SK-N-SH (cell line): ENCODE data around the gene CISH. TPM values are rescaled to one million over a fixed set of nuclear protein-coding genes. Genes with fewer than 3 reads are reported as not detected.
A peak's percentile ranks its signal among the peaks of the same experiment; 100 is the strongest.

Experiments used
- CTCF ChIA-PET: fragments of 300-600, 350-600 bp; formaldehyde crosslinking; extraction: SDS; loops from one replicate; lab custom pipeline; 2021; lab: Yijun Ruan, JAX
- POLR2A ChIA-PET: fragments of 350-600 bp; sonication (Branson Sonifier 250); formaldehyde crosslinking; extraction: SDS; loops from one replicate; lab custom pipeline; 2020; ENCODE audit warnings: antibody characterized with exemption, inconsistent platforms; lab: Yijun Ruan, JAX
- DNase-seq: peaks from one replicate; pipeline ENCODE4 v3.0.0; 2012
- H2AFZ ChIP-seq: fragments of 200-600 bp; sonication (generic); 2 replicates; pipeline ENCODE4 v1.8.1; 2016; ENCODE audit warnings: antibody characterized with exemption, mild to moderate bottlenecking, low read depth
- H3F3A ChIP-seq: fragments of 200-600 bp; sonication (generic); replicated peaks from 2 replicates; pipeline ENCODE3; 2016; ENCODE audit warnings: antibody characterized with exemption, mild to moderate bottlenecking; ENCODE audit not compliant: insufficient read depth
- H3K27ac ChIP-seq, 2 experiments: fragments of 200-500 bp in 1 of 2; fragments of 200-600 bp in 1 of 2; sonication (Bioruptor generic) in 1 of 2; sonication (generic), shearing (Covaris generic) in 1 of 2; 2 replicates each; pipeline versions ENCODE4 v1.5.1 to v1.6.1; 2014 to 2016; ENCODE audit warnings: low read depth in 2 of 2, inconsistent platforms in 1 of 2, low read length in 1 of 2, mild to moderate bottlenecking in 1 of 2, mixed read lengths in 1 of 2
- H3K27me3 ChIP-seq: fragments of 200-600 bp; sonication (generic), shearing (Covaris generic); 2 replicates; pipeline ENCODE4 v1.6.1; 2016; ENCODE audit warnings: mixed run types; ENCODE audit not compliant: insufficient read depth
- H3K36me3 ChIP-seq, 2 experiments: fragments of 200-500 bp in 1 of 2; fragments of 200-600 bp in 1 of 2; sonication (Bioruptor generic) in 1 of 2; sonication (generic) in 1 of 2; replicated peaks in 1 of 2; 2 replicates each; pipeline versions ENCODE3 to v1.5.1; 2014 to 2016; ENCODE audit warnings: low read length in 1 of 2, mild to moderate bottlenecking in 1 of 2; ENCODE audit not compliant: insufficient read depth in 2 of 2, control insufficient read depth in 1 of 2
- H3K4me1 ChIP-seq, 2 experiments: fragments of 200-500 bp in 1 of 2; fragments of 200-600 bp in 1 of 2; sonication (Bioruptor generic) in 1 of 2; sonication (generic), shearing (Covaris generic) in 1 of 2; 2 replicates each; pipeline versions ENCODE4 v1.5.1 to v1.6.1; 2014 to 2016; ENCODE audit warnings: low read depth in 1 of 2, low read length in 1 of 2, mixed run types in 1 of 2; ENCODE audit not compliant: insufficient read depth in 2 of 2, control insufficient read depth in 1 of 2
- H3K4me2 ChIP-seq: fragments of 200-600 bp; sonication (generic), shearing (Covaris generic); 2 replicates; pipeline ENCODE4 v1.6.1; 2017; ENCODE audit warnings: mixed run types
- H3K4me3 ChIP-seq, 2 experiments: fragments of 200-500 bp in 1 of 2; fragments of 200-600 bp in 1 of 2; sonication (Bioruptor generic) in 1 of 2; sonication (generic), shearing (Covaris generic) in 1 of 2; 2 replicates each; pipeline versions ENCODE4 v1.5.1 to v1.8.1; 2014 to 2016; ENCODE audit warnings: low read depth in 2 of 2, inconsistent platforms in 1 of 2, low read length in 1 of 2, mild to moderate bottlenecking in 1 of 2, mixed read lengths in 1 of 2, moderate library complexity in 1 of 2
- H3K79me2 ChIP-seq: fragments of 200-600 bp; sonication (generic); 2 replicates; pipeline ENCODE4 v1.8.1; 2017; ENCODE audit warnings: mild to moderate bottlenecking; ENCODE audit not compliant: insufficient read depth
- H3K9ac ChIP-seq: fragments of 200-600 bp; sonication (generic); 2 replicates; pipeline ENCODE4 v1.6.1; 2017; ENCODE audit warnings: mixed run types
- H3K9me2 ChIP-seq: fragments of 200-600 bp; sonication (generic); 2 replicates; pipeline ENCODE4 v1.6.1; 2017; ENCODE audit warnings: mixed run types
- H3K9me3 ChIP-seq: fragments of 200-600 bp; sonication (generic); 2 replicates; pipeline ENCODE4 v1.6.1; 2017; ENCODE audit warnings: mixed run types, mild to moderate bottlenecking, moderate library complexity
- H4K20me1 ChIP-seq: fragments of 200-600 bp; sonication (generic); 2 replicates; pipeline ENCODE4 v1.6.1; 2017; ENCODE audit warnings: mild to moderate bottlenecking, mixed run types; ENCODE audit not compliant: insufficient read depth
- EP300 ChIP-seq, 2 experiments: IDR thresholded peaks; 2 replicates each; pipeline versions ENCODE4 v1.4.0 to v1.6.1; 2012; ENCODE audit warnings: borderline replicate concordance in 1 of 2, low read depth in 1 of 2, low read length in 1 of 2
- FOSL2 ChIP-seq: IDR thresholded peaks from 2 replicates; pipeline ENCODE4 v1.4.0; 2012; ENCODE audit warnings: low read depth, mild to moderate bottlenecking, moderate library complexity, borderline replicate concordance
- FOXJ3 ChIP-seq: sonication (generic); formaldehyde crosslinking; IDR thresholded peaks from 2 replicates; pipeline ENCODE4 v1.5.1; 2020; ENCODE audit warnings: mild to moderate bottlenecking, missing genetic modification reagents
- FOXM1 ChIP-seq: IDR thresholded peaks from 2 replicates; pipeline ENCODE4 v1.4.0; 2012; ENCODE audit warnings: low read depth, mild to moderate bottlenecking
- JUND ChIP-seq: IDR thresholded peaks from 2 replicates; pipeline ENCODE4 v1.4.0; 2012
- MAX ChIP-seq: IDR thresholded peaks from 2 replicates; pipeline ENCODE4 v1.4.0; 2012; ENCODE audit warnings: low read depth
- MEF2A ChIP-seq: IDR thresholded peaks from 2 replicates; pipeline ENCODE4 v1.4.0; 2012; ENCODE audit warnings: low read depth, borderline replicate concordance
- NFIC ChIP-seq: IDR thresholded peaks from 2 replicates; pipeline ENCODE4 v1.4.0; 2012; ENCODE audit warnings: borderline replicate concordance
- NRF1 ChIP-seq: IDR thresholded peaks from 2 replicates; pipeline ENCODE4 v1.6.1; 2012; ENCODE audit warnings: low read depth, mild to moderate bottlenecking, low read length
- POLR2AphosphoS5 ChIP-seq: IDR thresholded peaks from 2 replicates; pipeline ENCODE4 v1.6.1; 2012; ENCODE audit warnings: low read depth, low read length
- RFX5 ChIP-seq: IDR thresholded peaks from 2 replicates; pipeline ENCODE4 v1.6.1; 2012; ENCODE audit warnings: mild to moderate bottlenecking, improper control_type of control experiment, low read length
- SMC3 ChIP-seq: IDR thresholded peaks from 2 replicates; pipeline ENCODE4 v1.6.1; 2012; ENCODE audit warnings: low read depth, low read length, improper control_type of control experiment
- TCF12 ChIP-seq: IDR thresholded peaks from 2 replicates; pipeline ENCODE4 v1.4.0; 2012
- USF2 ChIP-seq: fragments of 150-350 bp; IDR thresholded peaks from 2 replicates; pipeline ENCODE4 v1.6.1; 2017; ENCODE audit warnings: antibody characterized with exemption, low read length, low read depth, borderline replicate concordance
- WGBS: methylation state at CpG from one replicate; pipeline ENCODE4 v1.1.6; 2017; ENCODE audit warnings: low lambda C conversion rate; 5-methylcytosine and 5-hydroxymethylcytosine counted together
- polyA plus RNA-seq, 3 experiments: library from polyadenylated mRNA; depleted of rRNA; stranded (reverse); fragments of >200 nt; gene quantifications; 2 replicates each; pipeline ENCODE4 v1.2.3, GENCODE V29; 2012
- TF ChIP-seq, protein P1 (sequence below): fragments of 150-350 bp; IDR thresholded peaks from 2 replicates; pipeline ENCODE4 v1.6.1; 2016; ENCODE audit warnings: mild to moderate bottlenecking, low read depth, low read length
- TF ChIP-seq, protein P2 (sequence below): IDR thresholded peaks from 2 replicates; pipeline ENCODE4; 2012
- TF ChIP-seq, protein P3 (sequence below): IDR thresholded peaks from 2 replicates; pipeline ENCODE4 v1.6.1; 2012; ENCODE audit warnings: mild to moderate bottlenecking, low read depth, low read length, moderate library complexity

CISH gene
- polyA plus RNA-seq, 1 of the 3 experiments (the other 2 are of a cell fraction), result 2.6 TPM

GRCh38 chr3:50620420-50620819 is 8.8 kb upstream of the CISH start:
- H3K9me3 ChIP-seq, result no peaks in the 10 kb centered on the region
- H3K79me2 ChIP-seq, result no peaks in the 10 kb centered on the region
- 100% methylated on average over 1 of the region's 1 CpG for WGBS
- POLR2A ChIA-PET, result interaction anchor here (1.4 kb wide), 1 partner anchor 31 kb away, joined by 3 read pairs; no protein-coding TSS in a partner anchor
- no peaks in the 10 kb centered on the region for H3K27me3 ChIP-seq
- H2AFZ ChIP-seq, result no peak overlapping the region
- CTCF ChIA-PET, result interaction anchor here (1.2 to 25.1 kb wide), 6 partner anchors 11 to 752 kb away, joined by 3 to 648 read pairs (median 85); partner anchors contain the start of genes C3orf18, DOCK3 and HEMK1
- H4K20me1 ChIP-seq, result no peaks in the 10 kb centered on the region
- H3K27ac ChIP-seq, result no peak overlapping the region
- H3K4me2 ChIP-seq, result no peak overlapping the region
- TF ChIP-seq, protein P1, sequence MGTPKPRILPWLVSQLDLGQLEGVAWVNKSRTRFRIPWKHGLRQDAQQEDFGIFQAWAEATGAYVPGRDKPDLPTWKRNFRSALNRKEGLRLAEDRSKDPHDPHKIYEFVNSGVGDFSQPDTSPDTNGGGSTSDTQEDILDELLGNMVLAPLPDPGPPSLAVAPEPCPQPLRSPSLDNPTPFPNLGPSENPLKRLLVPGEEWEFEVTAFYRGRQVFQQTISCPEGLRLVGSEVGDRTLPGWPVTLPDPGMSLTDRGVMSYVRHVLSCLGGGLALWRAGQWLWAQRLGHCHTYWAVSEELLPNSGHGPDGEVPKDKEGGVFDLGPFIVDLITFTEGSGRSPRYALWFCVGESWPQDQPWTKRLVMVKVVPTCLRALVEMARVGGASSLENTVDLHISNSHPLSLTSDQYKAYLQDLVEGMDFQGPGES, result no peak
- TF ChIP-seq USF2, result no peak
- TF ChIP-seq SMC3, result no peak
- TF ChIP-seq TCF12, result no peak
- TF ChIP-seq, protein P2, sequence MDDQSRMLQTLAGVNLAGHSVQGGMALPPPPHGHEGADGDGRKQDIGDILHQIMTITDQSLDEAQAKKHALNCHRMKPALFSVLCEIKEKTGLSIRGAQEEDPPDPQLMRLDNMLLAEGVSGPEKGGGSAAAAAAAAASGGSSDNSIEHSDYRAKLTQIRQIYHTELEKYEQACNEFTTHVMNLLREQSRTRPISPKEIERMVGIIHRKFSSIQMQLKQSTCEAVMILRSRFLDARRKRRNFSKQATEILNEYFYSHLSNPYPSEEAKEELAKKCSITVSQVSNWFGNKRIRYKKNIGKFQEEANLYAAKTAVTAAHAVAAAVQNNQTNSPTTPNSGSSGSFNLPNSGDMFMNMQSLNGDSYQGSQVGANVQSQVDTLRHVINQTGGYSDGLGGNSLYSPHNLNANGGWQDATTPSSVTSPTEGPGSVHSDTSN, result no peak
- no peak for TF ChIP-seq RFX5
- TF ChIP-seq, all 33 proteins: peak for 0
- peaks cover 5 to 20% of the 10 kb centered on the region in 2 experiments; a peak in 1 of 4 replicates for H3K4me1 ChIP-seq
- H3K36me3 ChIP-seq, result no peaks in the 10 kb centered on the region
- no peak overlapping the region for H3K4me3 ChIP-seq
- H3K9me2 ChIP-seq, result no peaks in the 10 kb centered on the region
- peaks cover 7% of the 10 kb centered on the region for H3F3A ChIP-seq
- H3K9ac ChIP-seq, result no peak overlapping the region
- no peak for DNase-seq

DNA sequence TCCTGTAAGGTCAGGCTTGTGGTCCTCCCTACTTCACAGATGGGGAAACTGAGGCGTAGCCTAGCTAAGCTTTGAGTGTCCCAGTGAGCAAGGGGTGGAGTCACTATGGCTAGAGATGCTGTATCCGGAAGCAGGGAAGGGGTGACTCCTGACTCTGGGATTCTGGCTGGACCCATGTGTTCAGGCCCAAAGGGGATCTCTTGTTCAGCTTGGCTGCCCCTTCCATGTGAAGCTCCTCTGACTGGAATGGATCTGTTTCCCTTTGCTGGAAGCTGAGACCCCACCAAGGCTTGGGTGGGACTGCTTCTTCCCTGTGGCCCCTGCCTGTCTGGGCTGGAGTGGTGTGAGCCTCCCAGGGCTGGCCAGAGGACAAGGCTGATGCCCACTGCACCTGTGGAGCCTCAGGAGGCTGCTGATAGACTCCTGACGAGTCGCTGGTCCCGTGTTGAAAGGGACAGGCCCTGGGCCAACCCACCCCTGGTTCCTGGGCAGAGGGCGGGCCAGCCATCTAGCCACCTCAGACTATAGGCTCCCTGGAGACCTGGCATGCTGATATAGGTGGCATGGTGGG is 6.4 kb upstream of the CISH start:
- Histone ChIP-seq H4K20me1 (no peaks in the 10 kb centered on the region), H3K79me2 (no peaks in the 10 kb centered on the region), H3K27ac (no peak overlapping the region), H3K4me1 (peaks cover 0 to 20% of the 10 kb centered on the region in 2 experiments; a peak in 1 of 4 replicates), H3K27me3 (no peaks in the 10 kb centered on the region), H3K4me3 (peak overlapping the region; percentile 75 to 80), H3K9ac (peak overlapping the region; percentile 85; the same call in 1 of the 2 replicates), H3K9me2 (no peaks in the 10 kb centered on the region), H2AFZ (no peak overlapping the region), H3K9me3 (no peaks in the 10 kb centered on the region), H3K36me3 (no peaks in the 10 kb centered on the region), H3F3A (peaks cover 7% of the 10 kb centered on the region), H3K4me2 (peak overlapping the region; percentile 95)
- POLR2A ChIA-PET, result no interaction called here
- no peak for TF ChIP-seq FOXM1
- TF ChIP-seq FOXJ3 (CRISPR knock-in tag), result no peak
- no peak for TF ChIP-seq JUND
- no peak for TF ChIP-seq NFIC
- no peak for TF ChIP-seq EP300 (IDR thresholded peaks at IDR 0.05; ENCODE audit: borderline replicate concordance in 1 of 2, low read depth in 1 of 2, low read length in 1 of 2)
- no peak for TF ChIP-seq RFX5
- no peak for TF ChIP-seq MAX
- TF ChIP-seq MEF2A, result no peak
- TF ChIP-seq POLR2AphosphoS5, result no peak
- TF ChIP-seq, protein P3, sequence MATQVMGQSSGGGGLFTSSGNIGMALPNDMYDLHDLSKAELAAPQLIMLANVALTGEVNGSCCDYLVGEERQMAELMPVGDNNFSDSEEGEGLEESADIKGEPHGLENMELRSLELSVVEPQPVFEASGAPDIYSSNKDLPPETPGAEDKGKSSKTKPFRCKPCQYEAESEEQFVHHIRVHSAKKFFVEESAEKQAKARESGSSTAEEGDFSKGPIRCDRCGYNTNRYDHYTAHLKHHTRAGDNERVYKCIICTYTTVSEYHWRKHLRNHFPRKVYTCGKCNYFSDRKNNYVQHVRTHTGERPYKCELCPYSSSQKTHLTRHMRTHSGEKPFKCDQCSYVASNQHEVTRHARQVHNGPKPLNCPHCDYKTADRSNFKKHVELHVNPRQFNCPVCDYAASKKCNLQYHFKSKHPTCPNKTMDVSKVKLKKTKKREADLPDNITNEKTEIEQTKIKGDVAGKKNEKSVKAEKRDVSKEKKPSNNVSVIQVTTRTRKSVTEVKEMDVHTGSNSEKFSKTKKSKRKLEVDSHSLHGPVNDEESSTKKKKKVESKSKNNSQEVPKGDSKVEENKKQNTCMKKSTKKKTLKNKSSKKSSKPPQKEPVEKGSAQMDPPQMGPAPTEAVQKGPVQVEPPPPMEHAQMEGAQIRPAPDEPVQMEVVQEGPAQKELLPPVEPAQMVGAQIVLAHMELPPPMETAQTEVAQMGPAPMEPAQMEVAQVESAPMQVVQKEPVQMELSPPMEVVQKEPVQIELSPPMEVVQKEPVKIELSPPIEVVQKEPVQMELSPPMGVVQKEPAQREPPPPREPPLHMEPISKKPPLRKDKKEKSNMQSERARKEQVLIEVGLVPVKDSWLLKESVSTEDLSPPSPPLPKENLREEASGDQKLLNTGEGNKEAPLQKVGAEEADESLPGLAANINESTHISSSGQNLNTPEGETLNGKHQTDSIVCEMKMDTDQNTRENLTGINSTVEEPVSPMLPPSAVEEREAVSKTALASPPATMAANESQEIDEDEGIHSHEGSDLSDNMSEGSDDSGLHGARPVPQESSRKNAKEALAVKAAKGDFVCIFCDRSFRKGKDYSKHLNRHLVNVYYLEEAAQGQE, result no peak
- TF ChIP-seq NRF1, result no peak
- TF ChIP-seq FOSL2, result no peak
- 81% methylated on average over 6 of the region's 6 CpGs for WGBS
- DNase-seq, result no peak
- CTCF ChIA-PET, result interaction anchor here (0.9 to 25.1 kb wide), 9 partner anchors 13 to 772 kb away, joined by 6 to 648 read pairs (median 83); partner anchors contain the start of genes C3orf18, DOCK3, HEMK1 and MANF
